ENCODE results near the gene THSD4.

DNA sequence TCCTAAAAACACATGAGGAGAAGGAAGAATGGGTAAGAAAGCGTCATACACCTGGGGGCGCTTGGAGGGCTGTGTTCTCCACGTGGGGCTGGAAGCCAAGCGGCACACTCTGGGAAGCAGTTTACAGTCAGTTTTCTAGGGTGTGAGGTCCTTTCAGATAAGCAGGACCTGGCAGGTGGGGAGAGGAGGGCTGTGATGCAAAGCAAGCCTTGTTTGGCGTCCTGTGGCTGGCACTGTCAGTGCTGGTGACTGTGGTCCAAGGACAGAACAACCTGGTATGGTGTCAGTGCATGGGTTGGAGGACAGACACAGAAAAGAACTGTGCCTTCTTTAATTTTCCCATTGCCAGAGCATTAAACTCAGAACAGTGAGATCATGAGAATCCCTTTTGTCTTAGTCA lies 434.4 kb downstream of the THSD4 start:
- TF ChIP-seq CTCF (IDR thresholded peaks at IDR 0.05) (no peak), POLR2A (IDR thresholded peaks at IDR 0.05) (no peak)
